GM12878 (cell line): ENCODE results near the gene DENND1A. TPM values are rescaled to one million over a fixed set of nuclear protein-coding genes. Genes with fewer than 3 reads are reported as not detected.

ENCODE experiments used
- ATAC-seq: fragments of 200-7000 bp; cut with Tn5 transposase; 3 replicates; pipeline ENCODE4 v1.9.1; 2020; ENCODE audit warnings: mild to moderate bottlenecking, moderate library complexity
- BruUV-seq: library from RNA; stranded (reverse); fragments of 400-500 nt; replicated peaks from 2 replicates; lab custom pipeline; 2021; lab: Mats Ljungman, UMichigan
- CTCF ChIA-PET: fragments of 300-600 bp; sonication (Branson Sonifier 250); formaldehyde crosslinking; extraction: SDS; loops from one replicate; lab custom pipeline; 2021; ENCODE audit warnings: inconsistent platforms; lab: Yijun Ruan, JAX
- POLR2A ChIA-PET: fragments of 350-600 bp; formaldehyde crosslinking; extraction: SDS; loops from one replicate; lab custom pipeline; 2021; ENCODE audit warnings: inconsistent platforms; lab: Charles Lee
- RAD21 ChIA-PET: fragments of 300-600 bp; sonication (Branson Sonifier 250); formaldehyde crosslinking; loops from one replicate; lab custom pipeline; 2023; ENCODE audit warnings: antibody characterized with exemption; ENCODE audit not compliant: unreplicated experiment; lab: Charles Lee
- SMC1A ChIA-PET: fragments of 300-600 bp; sonication (Branson Sonifier 250); formaldehyde crosslinking; loops from one replicate; lab custom pipeline; 2023; ENCODE audit not compliant: unreplicated experiment, uncharacterized antibody; lab: Charles Lee
- DNase-seq: peaks from one replicate; pipeline ENCODE4 v3.0.0-alpha.2; 2011; ENCODE audit warnings: low read depth, low spot score
- FAIRE-seq: peaks from 3 replicates; lab custom pipeline; 2011; peaks lifted over from hg19 to GRCh38; lab: Jason Lieb, UNC
- H2AFZ ChIP-seq: 2 replicates; pipeline ENCODE4 v1.6.0; 2011; ENCODE audit warnings: low read depth, low read length, control low read depth; ENCODE audit not compliant: control insufficient read depth
- H3K27ac ChIP-seq: 2 replicates; pipeline ENCODE4 v1.5.1; 2011; ENCODE audit warnings: control low read depth; ENCODE audit not compliant: control insufficient read depth, insufficient read depth
- H3K27me3 ChIP-seq, 2 experiments: replicated peaks in 1 of 2; 2 replicates each; pipeline versions ENCODE4 v1.6.0 to v1.6.1; 2011; ENCODE audit warnings: low read length in 1 of 2; ENCODE audit not compliant: control insufficient read depth in 2 of 2, insufficient read depth in 2 of 2
- H3K36me3 ChIP-seq, 2 experiments: 2 replicates each; pipeline ENCODE4 v1.5.1; 2011; ENCODE audit warnings: low read length in 1 of 2; ENCODE audit not compliant: control insufficient read depth in 2 of 2, insufficient read depth in 2 of 2
- H3K4me1 ChIP-seq: 2 replicates; pipeline ENCODE4 v1.6.1; 2011; ENCODE audit warnings: mild to moderate bottlenecking, low read length, moderate library complexity, mixed read lengths; ENCODE audit not compliant: control insufficient read depth, insufficient read depth
- H3K4me2 ChIP-seq: 2 replicates; pipeline ENCODE4 v1.6.0; 2011; ENCODE audit warnings: control low read depth; ENCODE audit not compliant: control insufficient read depth, insufficient read depth
- H3K4me3 ChIP-seq: fragments of 200-600 bp; sonication (generic); 2 replicates; pipeline ENCODE4 v1.5.1; 2016
- H3K79me2 ChIP-seq: 2 replicates; pipeline ENCODE4 v1.6.0; 2011; ENCODE audit warnings: low read length; ENCODE audit not compliant: control insufficient read depth, insufficient read depth
- H3K9ac ChIP-seq: 2 replicates; pipeline ENCODE4 v1.8.0; 2011; ENCODE audit warnings: low read length, control low read depth, mixed read lengths; ENCODE audit not compliant: control insufficient read depth, insufficient read depth
- H3K9me3 ChIP-seq: replicated peaks from 3 replicates; pipeline ENCODE4 v1.5.1; 2011; ENCODE audit warnings: mild to moderate bottlenecking, low read length; ENCODE audit not compliant: control insufficient read depth, insufficient read depth
- H4K20me1 ChIP-seq: 2 replicates; pipeline ENCODE4 v1.6.0; 2011; ENCODE audit not compliant: control insufficient read depth, insufficient read depth
- CBX5 ChIP-seq: sonication (generic); IDR thresholded peaks from 2 replicates; pipeline ENCODE4 v1.6.1; 2016; ENCODE audit warnings: low read depth, moderate library complexity, mild to moderate bottlenecking, inconsistent platforms
- CHD1 ChIP-seq: IDR thresholded peaks from 2 replicates; pipeline ENCODE4 v1.6.1; 2012; ENCODE audit warnings: low read depth, low read length, improper control_type of control experiment
- CREM ChIP-seq: IDR thresholded peaks from 2 replicates; pipeline ENCODE4 v1.6.1; 2014; ENCODE audit warnings: antibody characterized with exemption, low read depth
- FOS ChIP-seq: IDR thresholded peaks from 3 replicates; pipeline ENCODE4 v1.6.1; 2011; ENCODE audit warnings: borderline replicate concordance; ENCODE audit not compliant: insufficient read length; ENCODE audit errors: extremely low read depth
- GABPA ChIP-seq: IDR thresholded peaks from 2 replicates; pipeline ENCODE4 v1.6.1; 2014; ENCODE audit warnings: antibody characterized with exemption, low read depth, mild to moderate bottlenecking, inconsistent platforms
- IRF4 ChIP-seq: IDR thresholded peaks from 2 replicates; pipeline ENCODE4 v1.6.1; 2011; ENCODE audit warnings: low read depth, low read length
- KLF5 ChIP-seq: fragments of 450-650 bp; IDR thresholded peaks from 2 replicates; pipeline ENCODE4 v1.6.1; 2014; ENCODE audit warnings: mild to moderate bottlenecking; ENCODE audit not compliant: partially characterized antibody
- NFIC ChIP-seq: IDR thresholded peaks from 2 replicates; pipeline ENCODE4 v1.6.1; 2012; ENCODE audit warnings: low read depth, mild to moderate bottlenecking, inconsistent platforms, low read length, moderate library complexity
- NFYB ChIP-seq: IDR thresholded peaks from 2 replicates; pipeline ENCODE4 v1.6.1; 2011; ENCODE audit warnings: low read depth, mild to moderate bottlenecking, low read length, improper control_type of control experiment, moderate library complexity; ENCODE audit not compliant: insufficient read depth
- NR2C1 ChIP-seq: fragments of 450-650 bp; IDR thresholded peaks from 2 replicates; pipeline ENCODE4 v1.6.1; 2017; ENCODE audit warnings: antibody characterized with exemption, mild to moderate bottlenecking, moderate library complexity
- PAX5 ChIP-seq: IDR thresholded peaks from 2 replicates; pipeline ENCODE4 v1.6.1; 2011; ENCODE audit warnings: low read depth, low read length, borderline replicate concordance
- POLR2AphosphoS2 ChIP-seq: IDR thresholded peaks from 2 replicates; pipeline ENCODE4 v1.6.1; 2011; ENCODE audit warnings: low read depth, mild to moderate bottlenecking, low read length, improper control_type of control experiment, moderate library complexity
- RB1 ChIP-seq: fragments of 450-650 bp; formaldehyde crosslinking; IDR thresholded peaks from 2 replicates; pipeline ENCODE4 v1.6.1; 2017; ENCODE audit warnings: mild to moderate bottlenecking, borderline replicate concordance
- SPI1 ChIP-seq: IDR thresholded peaks from 2 replicates; pipeline ENCODE4 v1.6.1; 2011; ENCODE audit warnings: low read depth, mild to moderate bottlenecking, low read length, moderate library complexity, borderline replicate concordance; ENCODE audit not compliant: insufficient read depth
- SRF ChIP-seq, 2 experiments: IDR thresholded peaks; 2 replicates each; pipeline ENCODE4 v1.6.1; 2011; ENCODE audit warnings: low read depth in 2 of 2, low read length in 2 of 2, mild to moderate bottlenecking in 1 of 2, moderate library complexity in 1 of 2
- TARDBP ChIP-seq: IDR thresholded peaks from 2 replicates; pipeline ENCODE4 v1.6.1; 2016; ENCODE audit warnings: borderline replicate concordance
- YBX1 ChIP-seq: fragments of 450-650 bp; IDR thresholded peaks from 2 replicates; pipeline ENCODE4 v1.6.1; 2016; ENCODE audit warnings: antibody characterized with exemption
- ZSCAN29 ChIP-seq: fragments of 450-650 bp; IDR thresholded peaks from 2 replicates; pipeline ENCODE4 v1.6.1; 2017; ENCODE audit warnings: mild to moderate bottlenecking, moderate library complexity
- WGBS: methylation state at CpG from one replicate; pipeline ENCODE4 v1.1.6; 2016; ENCODE audit warnings: low lambda C conversion rate; ENCODE audit not compliant: insufficient replicate concordance, insufficient coverage; ENCODE audit errors: missing lambda C conversion rate; 5-methylcytosine and 5-hydroxymethylcytosine counted together
- in situ Hi-C: fragments of 300-500 bp; cut with MboI; formaldehyde crosslinking; loops from 9 replicates; pipeline ENCODE4 v1.14.3; 2018; ENCODE audit warnings: mixed read lengths
- intact Hi-C: fragments of 100-400 bp; cut with micrococcal nuclease; formaldehyde crosslinking; loops from one replicate; pipeline ENCODE4 v1.14.2; 2022; ENCODE audit not compliant: unreplicated experiment
- polyA plus RNA-seq, 11 experiments: library from polyadenylated mRNA; depleted of rRNA in 4 of 11; unstranded in 6 of 11; stranded (reverse) in 5 of 11; fragments of >200 nt; fragmentation: Nextera tagmentation in 4 of 11; fragmentation: Illumina TruSeq in 1 of 11; extraction: Ambion mirVana in 4 of 11; extraction: Trizol in 1 of 11; gene quantifications; 1 replicate in 1 of 11; 2 replicates in 10 of 11; pipeline versions ENCODE4 v1.2.1 to v1.2.3, GENCODE V29; 2011 to 2016; ENCODE audit warnings: inconsistent platforms in 2 of 11, missing spikeins in 2 of 11, low read depth in 1 of 11
- total RNA-seq, 4 experiments: library from RNA; depleted of rRNA in 3 of 4; stranded (reverse); fragments of >200 nt in 3 of 4; fragmentation: Illumina TruSeq in 1 of 4; extraction: Trizol in 1 of 4; gene quantifications; 2 replicates each; pipeline versions ENCODE4 v1.2.1 to v1.2.3, GENCODE V29; 2013 to 2021
- TF ChIP-seq, protein P1 (sequence below): IDR thresholded peaks from 2 replicates; pipeline ENCODE4 v1.6.1; 2011; ENCODE audit warnings: borderline replicate concordance, low read depth, mild to moderate bottlenecking, moderate library complexity, low read length; ENCODE audit not compliant: insufficient read depth, poor library complexity, severe bottlenecking
- TF ChIP-seq, protein P2 (sequence below): fragments of 450-650 bp; IDR thresholded peaks from 2 replicates; pipeline ENCODE4 v1.6.1; 2018; ENCODE audit warnings: borderline replicate concordance, mild to moderate bottlenecking; ENCODE audit not compliant: partially characterized antibody

DENND1A gene
- total and polyA plus RNA-seq, 10 of the 15 experiments (the other 5 are each of a cell fraction or from before 2014, with no cell fraction given), result 14.1 to 48.6 (median 35.2) TPM

DNA sequence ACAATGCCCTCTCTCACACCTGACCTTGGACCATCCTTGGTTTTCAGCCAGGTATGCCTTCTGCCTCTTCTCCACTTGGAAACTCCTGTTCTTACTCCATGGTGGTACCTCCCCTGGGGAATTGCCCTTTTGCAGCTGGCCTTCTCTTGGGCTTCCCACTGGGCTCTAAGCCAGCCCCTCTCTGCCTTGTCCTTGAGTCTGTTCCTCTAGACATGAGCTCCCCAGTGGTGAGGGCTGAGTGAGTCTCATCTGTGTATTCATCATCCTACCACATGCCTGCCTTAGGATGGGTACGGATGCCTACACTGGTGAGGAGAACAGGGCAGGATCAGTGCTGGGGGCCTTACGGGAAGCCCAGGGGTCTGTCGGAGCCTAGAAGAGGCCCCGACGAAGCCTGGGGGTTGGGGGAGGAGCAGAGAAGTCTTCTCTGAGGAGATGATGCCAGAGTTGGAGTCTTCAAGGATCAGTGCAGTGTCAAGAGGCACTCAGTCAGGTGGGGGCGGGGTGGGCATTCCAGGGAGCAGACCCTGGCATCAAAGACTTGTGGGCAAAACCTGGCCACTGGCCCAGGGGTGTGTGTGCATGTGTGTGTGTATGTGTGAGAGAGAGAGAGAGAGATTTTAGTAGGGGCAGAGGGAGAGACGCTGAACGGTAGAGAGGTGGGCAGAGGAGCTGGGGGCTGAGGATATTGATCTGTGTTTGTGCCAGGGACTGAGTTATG is 579.2 kb downstream of the DENND1A start:
- no peak overlapping the region for H2AFZ ChIP-seq
- no peak for DNase-seq
- H4K20me1 ChIP-seq, result no peaks in the 10 kb centered on the region
- no peak for TF ChIP-seq POLR2AphosphoS2
- no peak for TF ChIP-seq NFYB
- no peak for TF ChIP-seq SRF (IDR thresholded peaks at IDR 0.05; ENCODE audit: low read depth in 2 of 2, low read length in 2 of 2)
- no peak for TF ChIP-seq ZSCAN29
- TF ChIP-seq TARDBP, result no peak
- no peak for TF ChIP-seq NR2C1
- TF ChIP-seq YBX1, result no peak
- TF ChIP-seq, protein P1, sequence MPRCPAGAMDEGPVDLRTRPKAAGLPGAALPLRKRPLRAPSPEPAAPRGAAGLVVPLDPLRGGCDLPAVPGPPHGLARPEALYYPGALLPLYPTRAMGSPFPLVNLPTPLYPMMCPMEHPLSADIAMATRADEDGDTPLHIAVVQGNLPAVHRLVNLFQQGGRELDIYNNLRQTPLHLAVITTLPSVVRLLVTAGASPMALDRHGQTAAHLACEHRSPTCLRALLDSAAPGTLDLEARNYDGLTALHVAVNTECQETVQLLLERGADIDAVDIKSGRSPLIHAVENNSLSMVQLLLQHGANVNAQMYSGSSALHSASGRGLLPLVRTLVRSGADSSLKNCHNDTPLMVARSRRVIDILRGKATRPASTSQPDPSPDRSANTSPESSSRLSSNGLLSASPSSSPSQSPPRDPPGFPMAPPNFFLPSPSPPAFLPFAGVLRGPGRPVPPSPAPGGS, result no peak
- TF ChIP-seq FOS, result no peak
- TF ChIP-seq CHD1, result no peak
- TF ChIP-seq CBX5, result no peak
- TF ChIP-seq KLF5, result no peak
- TF ChIP-seq NFIC, result no peak
- TF ChIP-seq, protein P2, sequence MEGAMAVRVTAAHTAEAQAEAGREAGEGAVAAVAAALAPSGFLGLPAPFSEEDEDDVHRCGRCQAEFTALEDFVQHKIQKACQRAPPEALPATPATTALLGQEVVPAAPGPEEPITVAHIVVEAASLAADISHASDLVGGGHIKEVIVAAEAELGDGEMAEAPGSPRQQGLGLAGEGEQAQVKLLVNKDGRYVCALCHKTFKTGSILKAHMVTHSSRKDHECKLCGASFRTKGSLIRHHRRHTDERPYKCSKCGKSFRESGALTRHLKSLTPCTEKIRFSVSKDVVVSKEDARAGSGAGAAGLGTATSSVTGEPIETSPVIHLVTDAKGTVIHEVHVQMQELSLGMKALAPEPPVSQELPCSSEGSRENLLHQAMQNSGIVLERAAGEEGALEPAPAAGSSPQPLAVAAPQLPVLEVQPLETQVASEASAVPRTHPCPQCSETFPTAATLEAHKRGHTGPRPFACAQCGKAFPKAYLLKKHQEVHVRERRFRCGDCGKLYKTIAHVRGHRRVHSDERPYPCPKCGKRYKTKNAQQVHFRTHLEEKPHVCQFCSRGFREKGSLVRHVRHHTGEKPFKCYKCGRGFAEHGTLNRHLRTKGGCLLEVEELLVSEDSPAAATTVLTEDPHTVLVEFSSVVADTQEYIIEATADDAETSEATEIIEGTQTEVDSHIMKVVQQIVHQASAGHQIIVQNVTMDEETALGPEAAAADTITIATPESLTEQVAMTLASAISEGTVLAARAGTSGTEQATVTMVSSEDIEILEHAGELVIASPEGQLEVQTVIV, result no peak
- no peak for TF ChIP-seq SPI1
- no peak for TF ChIP-seq CREM
- TF ChIP-seq RB1, result no peak
- TF ChIP-seq IRF4, result no peak
- TF ChIP-seq PAX5, result no peak
- TF ChIP-seq GABPA, result no peak
- H3K9me3 ChIP-seq, result no peaks in the 10 kb centered on the region
- peaks cover 6% of the 10 kb centered on the region for H3K4me1 ChIP-seq
- BruUV-seq, result no TSS peak
- CTCF ChIA-PET, result interaction anchor here (0.6 to 4.4 kb wide), 38 partner anchors 9 to 540 kb away, joined by 3 to 115 read pairs (median 8); no protein-coding TSS in a partner anchor
- H3K9ac ChIP-seq, result no peak overlapping the region
- H3K27me3 ChIP-seq, result no peaks in the 10 kb centered on the region; a peak in 1 of 4 replicates
- no peaks in the 10 kb centered on the region for H3K79me2 ChIP-seq
- in situ Hi-C loops, result loop anchor here (5.0 to 10.0 kb wide), 4 partner anchors 37 to 886 kb away; partner anchors contain the start of gene PDCL
- no peak for ATAC-seq
- POLR2A ChIA-PET, result no interaction called here
- no peak overlapping the region for H3K27ac ChIP-seq
- no peak for FAIRE-seq
- intact Hi-C loops, result loop anchor here (1.0 to 10.0 kb wide), 3 partner anchors 248 to 356 kb away; no protein-coding TSS in a partner anchor
- no peak overlapping the region for H3K4me3 ChIP-seq
- WGBS, result 55% methylated on average over 8 of the region's 8 CpGs
- H3K4me2 ChIP-seq, result no peak overlapping the region
- no peaks in the 10 kb centered on the region for H3K36me3 ChIP-seq
- SMC1A ChIA-PET, result interaction anchor here (0.7 to 3.6 kb wide), 21 partner anchors 12 to 888 kb away, joined by 3 to 52 read pairs (median 4); no protein-coding TSS in a partner anchor
- RAD21 ChIA-PET, result interaction anchor here (0.8 to 3.4 kb wide), 19 partner anchors 11 to 852 kb away, joined by 3 to 47 read pairs (median 5); no protein-coding TSS in a partner anchor
